DMS153 (cell line): ENCODE results near the gene RAB9A.
"Not testable (repeated sequence)": the region's sequence is repeated elsewhere in the genome, so short reads cannot be mapped to it uniquely, and the experiment has no call there.

Source experiments
- DNase-seq: peaks from one replicate; lab custom pipeline; 2025; lab: John Stamatoyannopoulos, UW

The RAB9A gene, protein sequence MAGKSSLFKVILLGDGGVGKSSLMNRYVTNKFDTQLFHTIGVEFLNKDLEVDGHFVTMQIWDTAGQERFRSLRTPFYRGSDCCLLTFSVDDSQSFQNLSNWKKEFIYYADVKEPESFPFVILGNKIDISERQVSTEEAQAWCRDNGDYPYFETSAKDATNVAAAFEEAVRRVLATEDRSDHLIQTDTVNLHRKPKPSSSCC

DNA sequence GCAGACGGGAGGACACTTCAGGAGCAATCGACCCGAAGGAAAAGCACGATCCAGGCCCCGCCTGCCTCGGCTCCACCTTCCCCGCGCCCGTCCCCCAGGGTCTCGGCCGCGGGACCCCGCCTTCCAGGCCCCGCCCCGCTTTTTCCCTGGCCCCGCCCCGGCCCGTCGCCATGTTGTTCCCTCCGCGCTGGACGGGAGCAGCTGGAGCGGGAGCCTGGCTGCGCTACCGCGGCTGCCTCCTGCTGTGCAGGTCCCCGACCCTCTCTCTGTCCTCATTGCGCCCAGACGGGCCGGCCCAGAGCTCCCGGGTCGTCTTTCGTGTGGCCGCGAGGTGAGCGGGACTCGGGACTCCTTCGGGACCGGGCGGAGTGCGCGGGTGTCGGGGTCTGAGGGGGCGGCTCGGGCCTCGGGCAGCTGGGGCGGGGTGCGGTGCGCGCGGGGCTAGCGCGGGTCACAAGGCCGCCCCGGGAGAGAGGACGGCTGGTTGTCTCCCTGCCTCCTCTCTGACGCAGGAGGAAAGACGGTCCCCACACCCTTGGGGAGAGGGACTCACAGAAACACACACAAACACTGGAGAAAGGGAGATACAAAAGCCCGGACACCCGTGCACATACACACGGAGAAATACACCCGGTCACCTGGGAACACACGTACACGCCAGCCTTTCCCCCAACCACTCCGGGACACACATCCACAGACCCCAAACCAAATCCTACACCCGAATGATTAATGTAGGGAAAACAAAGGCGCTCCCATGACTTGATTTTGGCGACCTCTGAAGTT lies at the start of gene RAB9A:
RAB9A (plus strand) TSS at position 171 of the 783 bp plus-strand sequence. CDS start 19,619 bp downstream, outside the sequence.
- peak; percentile 21 for DNase-seq

DNA sequence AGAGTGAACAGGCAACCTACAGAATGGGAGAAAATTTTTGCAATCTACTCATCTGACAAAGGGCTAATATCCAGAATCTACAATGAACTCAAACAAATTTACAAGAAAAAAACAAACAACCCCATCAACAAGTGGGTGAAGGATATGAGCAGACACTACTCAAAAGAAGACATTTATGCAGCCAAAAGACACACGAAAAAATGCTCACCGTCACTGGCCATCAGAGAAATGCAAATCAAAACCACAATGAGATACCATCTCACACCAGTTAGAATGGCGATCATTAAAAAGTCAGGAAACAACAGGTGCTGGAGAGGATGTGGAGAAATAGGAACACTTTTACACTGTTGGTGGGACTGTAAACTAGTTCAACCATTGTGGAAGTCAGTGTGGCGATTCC lies 47.2 kb upstream of the RAB9A start:
- DNase-seq: not testable (repeated sequence)

DNA sequence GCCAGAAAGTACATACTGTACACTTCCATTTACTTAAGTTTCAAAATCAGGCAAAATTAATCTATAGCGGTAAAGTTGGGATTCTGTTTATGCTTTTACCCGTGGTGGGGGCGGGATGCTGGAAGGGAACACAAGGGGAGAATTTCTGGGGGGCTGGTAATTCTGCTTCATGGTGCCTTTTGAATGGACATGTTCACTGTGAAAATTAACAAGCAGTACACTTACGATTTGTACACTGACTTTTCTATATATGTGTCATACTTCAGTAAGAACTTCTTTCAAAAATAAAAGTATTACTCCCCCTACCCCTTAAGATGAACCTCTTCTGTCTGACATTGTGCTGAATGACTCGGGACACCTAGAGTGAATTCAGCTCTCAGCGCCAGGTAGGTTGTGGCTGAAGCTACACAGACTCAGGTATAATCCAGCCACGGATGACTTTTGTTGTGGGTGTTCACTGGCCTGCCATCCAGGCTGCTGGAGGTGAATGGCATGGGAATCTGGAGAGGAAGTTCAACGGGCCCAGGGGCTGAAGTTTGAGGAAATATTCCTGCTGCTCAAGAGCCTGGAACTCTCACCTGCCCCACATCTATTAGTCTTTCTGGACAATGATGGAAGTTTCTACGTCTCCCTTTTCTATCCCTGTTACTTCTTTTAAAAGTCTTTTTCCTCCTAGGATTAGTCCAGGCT lies 43.3 kb upstream of the RAB9A start:
- DNase-seq: no peak

DNA sequence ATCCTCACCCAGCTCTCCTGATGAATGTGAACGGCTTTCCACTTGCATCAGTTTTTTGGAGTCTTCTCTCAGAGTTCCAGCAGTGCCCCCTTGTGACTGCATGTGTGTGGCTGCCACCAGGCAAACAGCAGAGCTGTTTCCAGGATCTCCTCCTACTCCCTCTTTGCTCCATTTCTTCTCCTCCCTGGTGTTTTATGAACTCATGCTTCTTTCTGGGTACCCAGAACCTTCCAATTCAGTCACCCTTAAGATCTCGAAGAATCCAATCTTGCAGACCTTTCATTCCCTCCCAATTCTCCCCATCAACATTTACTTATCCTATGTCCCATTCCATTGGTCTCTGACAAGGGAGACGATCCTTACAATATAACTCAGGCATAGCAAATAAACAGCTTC lies 42.8 kb upstream of the RAB9A start:
- peak; percentile 37 for DNase-seq

DNA sequence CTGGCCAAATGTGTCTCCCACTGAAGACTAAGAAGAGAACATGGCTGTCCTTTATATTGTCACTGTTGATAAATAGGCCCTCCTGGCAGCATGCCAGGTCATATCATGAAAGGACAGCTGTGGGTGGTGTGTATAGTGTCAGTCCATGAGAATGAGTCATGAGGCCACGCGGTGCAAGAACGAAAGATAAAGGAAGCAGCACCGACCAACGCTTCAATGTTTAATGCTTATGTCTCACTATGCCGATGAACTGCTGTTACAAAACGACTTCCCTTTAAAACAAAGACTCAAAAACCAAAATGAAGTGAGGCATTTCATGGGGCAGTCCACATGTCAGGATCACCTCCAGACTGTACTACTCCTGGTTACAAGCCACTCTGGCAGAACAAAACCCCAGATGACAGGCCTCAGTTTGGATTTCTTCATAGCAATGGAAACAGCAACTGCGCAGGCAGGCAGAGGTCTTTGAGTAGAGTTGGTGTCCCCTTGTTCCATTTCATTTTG lies 41.2 kb upstream of the RAB9A start:
- peak; percentile 77 for DNase-seq

DNA sequence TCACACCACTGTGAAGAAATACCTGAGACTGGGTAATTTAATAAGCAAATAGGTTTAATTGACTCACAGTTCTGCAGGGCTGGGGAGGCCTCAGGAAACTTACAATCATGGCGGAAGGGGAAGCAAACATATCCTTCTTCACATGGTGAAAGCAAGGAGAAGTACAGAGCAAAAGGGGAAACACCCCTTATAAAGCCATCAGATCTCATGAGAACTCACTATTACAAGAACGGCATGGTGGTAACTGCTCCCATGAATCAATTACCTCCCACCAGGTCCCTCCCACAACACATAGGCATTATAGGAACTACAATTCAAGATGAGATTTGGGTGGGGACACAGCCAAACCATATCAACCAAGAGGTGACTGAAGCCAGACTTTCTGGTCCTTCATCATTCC lies 40.6 kb upstream of the RAB9A start:
- DNase-seq: not testable (repeated sequence)

DNA sequence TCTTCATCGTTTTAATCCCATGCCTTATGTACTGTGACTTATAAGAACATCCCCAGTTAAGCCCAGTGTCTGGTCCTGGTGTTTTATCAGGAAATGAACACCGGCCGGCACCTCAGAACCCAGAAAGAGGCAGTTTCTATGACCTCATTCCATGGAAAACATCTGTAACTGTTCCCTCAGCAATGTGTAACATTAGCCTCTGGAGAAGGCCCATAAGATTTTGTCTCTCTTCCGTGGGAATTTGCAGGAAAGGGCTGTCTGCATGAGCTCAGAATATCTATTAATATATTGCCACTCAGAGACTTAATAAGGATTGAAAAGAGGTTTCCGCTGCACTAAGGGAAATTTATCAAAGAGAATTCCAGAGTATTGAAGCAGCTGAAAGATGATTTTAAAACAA lies 39.1 kb upstream of the RAB9A start:
- DNase-seq: no peak

DNA sequence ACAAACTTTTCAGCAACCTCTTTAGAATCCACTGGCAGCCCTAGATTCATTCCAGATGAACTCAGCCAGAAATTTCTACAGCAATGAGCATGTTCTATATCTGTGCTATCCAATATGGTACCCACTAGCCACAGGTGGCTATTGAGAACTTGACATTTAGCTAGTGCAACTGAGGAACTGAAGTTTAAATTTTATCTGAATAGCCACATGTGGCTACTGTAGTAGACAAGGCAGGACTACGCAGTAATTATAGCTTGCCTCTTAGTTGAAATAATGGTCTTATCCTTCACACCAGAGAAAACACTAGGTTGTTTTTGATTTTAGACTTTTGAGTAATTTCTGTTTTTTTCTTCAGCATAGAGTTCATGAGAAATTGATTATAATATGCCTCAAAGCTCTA lies 38.6 kb upstream of the RAB9A start:
- no peak for DNase-seq

DNA sequence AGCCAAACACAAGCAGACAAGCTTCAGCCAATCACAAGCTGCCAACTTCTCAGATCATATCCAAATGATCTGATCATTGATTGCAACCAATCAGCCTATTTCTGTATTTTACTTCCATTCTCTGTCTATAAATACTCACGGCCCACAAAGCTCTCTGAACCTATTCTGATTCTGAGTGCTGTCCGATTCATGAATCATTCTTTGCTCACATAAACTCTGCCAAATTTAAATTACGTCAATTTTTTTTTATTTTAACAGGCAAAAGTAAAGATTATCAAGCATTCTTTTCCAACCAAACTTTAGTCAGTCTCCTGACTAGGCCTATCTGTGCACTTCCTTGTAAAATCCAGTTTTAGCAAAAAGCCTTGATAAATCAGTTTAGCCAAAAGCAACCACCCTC lies 37.8 kb upstream of the RAB9A start:
- DNase-seq: no peak

DNA sequence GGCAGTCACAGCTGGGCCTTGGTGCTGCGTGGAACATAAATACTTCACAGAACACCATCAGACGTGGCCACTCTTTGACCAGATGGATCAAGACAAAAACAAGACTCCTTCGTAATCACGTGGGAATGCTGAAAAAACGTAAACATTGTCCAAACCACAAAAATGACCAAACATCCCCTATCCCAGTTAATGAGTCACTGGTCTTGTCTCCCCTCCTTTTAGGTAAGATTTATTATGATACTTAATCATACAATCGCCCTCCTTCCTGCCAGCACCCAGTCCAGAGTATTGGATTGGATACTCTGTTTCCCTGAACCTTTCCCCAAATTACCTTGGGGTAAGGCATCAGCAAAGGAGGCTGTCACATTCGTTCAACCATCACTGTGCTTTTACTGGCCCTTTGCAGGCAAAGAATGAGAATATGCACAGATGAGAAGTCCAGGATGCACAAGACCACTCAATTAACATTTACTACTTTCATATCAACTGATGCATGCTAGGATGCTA lies 36.6 kb upstream of the RAB9A start:
- DNase-seq: no peak

DNA sequence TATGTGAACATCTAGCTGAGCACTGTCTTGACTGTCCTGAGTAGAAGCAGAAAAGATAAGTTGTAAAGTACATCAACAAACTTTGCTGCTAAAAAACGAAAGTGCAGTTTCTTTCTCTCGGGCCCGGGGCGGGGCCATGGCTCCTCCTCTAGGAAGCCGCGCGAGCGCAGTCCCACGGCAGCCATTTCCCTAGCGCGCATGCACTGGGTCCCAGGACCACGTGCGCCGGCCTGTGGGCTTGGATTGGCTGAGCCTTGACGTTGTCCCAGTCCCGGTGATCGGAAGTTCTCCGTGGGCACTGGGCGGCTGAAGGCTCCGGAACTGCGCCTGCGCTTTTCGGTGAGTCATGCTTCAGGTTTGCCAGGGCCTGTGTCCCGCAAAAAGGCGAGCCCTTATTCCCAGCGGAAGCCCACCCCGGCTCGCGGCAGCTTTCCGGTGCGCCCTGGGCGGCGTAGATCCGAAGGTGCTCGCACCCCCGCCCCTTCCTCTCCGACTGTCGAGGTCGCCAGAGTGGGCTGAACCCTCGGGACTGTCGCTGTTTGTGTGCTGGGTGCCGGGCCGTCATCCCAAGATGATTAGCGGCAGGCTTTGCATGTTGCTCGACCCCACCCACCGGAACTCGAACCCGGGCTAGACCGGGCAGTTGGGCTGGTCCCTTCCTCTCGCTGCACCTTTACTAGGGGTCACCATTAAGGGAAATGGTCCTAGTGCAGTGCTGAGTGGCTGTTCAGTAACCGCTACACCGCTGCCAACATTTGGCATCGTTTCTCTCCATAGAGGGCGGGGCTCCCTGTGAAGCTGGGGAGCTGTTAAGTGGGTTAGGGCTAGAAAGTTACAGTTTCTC lies 35.9 kb upstream of the RAB9A start, which contains the start of gene TCEANC:
TCEANC (plus strand) TSS at position 292 of the 844 bp plus-strand sequence. CDS start 9,368 bp downstream, outside the sequence.
- DNase-seq: peak; percentile 83

DNA sequence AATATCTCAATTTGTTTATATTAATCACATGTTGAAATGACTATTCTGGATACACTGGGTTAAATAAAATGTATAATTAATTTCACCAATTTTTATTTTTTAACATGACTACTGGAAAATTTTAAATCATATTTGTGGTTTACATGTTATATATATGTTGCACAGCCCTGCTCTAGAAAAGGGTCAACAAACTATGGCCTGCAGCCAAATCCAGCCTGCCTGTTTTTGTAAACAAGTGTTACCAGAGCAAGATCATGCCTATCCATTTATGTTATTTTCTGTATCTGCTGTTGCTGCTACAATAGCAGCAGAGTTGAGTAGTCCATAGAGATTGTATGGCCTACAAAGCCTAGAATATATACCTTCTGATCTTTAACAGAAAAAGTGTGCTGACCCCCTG lies 34.8 kb upstream of the RAB9A start:
- no peak for DNase-seq

DNA sequence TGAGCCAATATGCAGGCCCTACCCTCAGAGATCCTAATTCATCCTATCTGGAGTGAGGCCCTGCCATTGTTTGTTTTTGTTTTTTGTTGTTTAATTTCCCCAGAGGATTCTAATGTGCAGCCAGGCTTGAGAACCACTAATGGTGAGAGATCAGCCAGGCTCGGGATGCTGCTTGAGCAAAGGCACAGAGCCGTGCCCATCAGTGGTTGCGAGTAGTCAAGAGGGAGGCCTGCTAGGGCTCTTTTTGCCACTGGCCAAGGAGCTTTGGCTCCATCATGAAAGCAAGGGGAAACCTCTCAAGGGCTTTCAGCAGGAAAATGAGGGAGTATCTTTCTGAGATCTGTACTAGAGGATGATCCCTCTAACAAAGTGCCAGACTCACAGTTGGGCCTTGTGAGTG lies 33.3 kb upstream of the RAB9A start:
- DNase-seq: no peak

DNA sequence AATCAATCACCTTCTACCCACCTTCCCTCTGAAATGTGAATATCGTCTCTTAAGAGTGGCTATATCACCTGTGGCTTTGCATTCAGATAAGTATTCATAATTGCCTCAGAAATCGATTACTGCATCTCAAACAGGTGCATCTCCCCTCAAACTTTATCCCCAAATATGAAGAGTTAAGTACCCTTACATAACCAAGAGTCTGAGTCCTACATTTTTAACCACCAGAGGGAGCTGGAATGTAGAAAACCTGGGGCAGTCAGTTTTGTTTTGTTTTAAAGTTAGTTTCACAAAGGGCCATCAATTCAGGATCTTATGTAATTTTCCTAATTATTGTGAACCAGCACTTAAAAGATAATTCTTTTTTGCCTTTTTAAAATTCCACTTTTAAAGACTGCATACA lies 30.3 kb upstream of the RAB9A start:
- DNase-seq: peak; percentile 0

DNA sequence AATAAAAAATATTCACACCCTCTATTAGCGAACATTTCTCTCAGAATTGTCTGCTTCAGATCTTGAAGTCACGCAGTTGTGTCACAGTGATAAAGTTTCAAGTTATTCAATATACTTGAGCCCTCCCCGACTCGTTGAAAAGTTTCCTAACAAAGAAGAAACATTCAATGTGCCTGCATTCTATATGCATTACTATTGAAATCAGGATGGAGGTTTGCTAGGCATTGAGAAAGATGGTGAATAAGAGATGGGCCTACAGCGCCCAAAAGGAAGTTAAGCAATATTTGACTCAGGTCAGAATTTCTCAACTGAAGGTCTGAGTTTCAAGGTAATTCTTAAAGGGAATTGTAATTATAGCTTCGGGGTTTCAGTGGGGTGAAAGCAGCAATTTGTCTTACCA lies 29.9 kb upstream of the RAB9A start:
- no peak for DNase-seq

DNA sequence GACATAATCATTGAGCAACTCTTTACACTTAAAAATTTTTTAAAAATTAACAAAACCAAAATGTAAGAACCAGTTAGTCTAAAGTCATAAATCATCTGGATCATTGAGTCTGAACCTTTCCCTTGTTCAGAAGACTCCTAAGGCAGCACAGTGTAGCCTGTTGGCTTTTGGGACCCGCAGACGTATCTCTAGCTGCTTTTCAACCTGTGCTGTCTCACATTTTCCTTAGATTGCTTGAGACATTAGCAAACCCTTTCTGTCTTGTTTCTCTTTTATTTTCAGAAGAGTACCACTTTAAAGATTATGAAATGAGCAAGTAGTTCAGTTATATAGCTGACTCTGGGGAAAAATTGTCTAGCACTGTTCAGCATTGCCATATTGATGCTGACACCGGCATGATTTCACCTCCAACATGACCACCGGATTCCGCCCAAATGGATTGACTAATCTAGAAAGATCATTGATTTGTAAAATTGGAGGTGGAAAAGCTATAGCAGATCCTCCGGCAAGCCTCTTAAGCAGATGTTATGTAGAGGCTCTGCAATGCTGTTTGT lies 27.1 kb upstream of the RAB9A start:
- no peak for DNase-seq

DNA sequence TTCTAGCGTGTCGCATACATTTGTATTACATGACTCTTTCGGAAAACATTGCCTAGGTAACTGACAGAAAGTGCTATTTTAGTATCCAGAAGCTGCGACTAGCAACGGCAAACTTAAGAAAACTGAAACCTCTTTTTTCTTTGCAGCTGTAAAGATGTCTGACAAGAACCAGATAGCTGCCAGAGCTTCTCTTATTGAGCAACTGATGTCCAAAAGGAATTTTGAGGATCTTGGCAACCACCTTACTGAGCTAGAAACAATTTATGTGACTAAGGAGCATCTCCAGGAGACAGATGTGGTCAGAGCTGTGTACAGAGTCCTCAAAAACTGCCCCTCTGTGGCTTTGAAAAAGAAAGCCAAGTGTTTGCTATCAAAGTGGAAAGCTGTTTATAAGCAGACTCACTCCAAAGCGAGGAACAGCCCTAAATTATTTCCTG lies 26.6 kb upstream of the RAB9A start:
- no peak for DNase-seq

DNA sequence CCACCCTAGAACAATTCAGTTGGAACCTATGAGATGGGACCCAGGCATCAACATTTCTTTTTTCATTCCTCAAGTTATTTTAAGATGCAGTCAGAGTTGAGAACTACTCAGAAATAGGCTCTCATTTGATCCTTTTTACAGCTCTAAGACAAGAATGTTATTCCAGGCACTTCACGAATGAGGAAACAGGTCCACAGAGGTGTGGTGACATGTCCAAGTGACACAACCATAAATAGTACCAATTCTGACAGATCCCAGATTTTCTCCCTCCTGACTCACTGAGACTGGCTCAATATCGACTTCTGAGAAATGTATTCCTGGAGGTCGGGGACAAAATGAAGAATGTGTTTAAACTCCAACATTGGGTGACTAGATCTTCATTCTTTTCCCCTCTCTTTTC lies 24.9 kb upstream of the RAB9A start:
- DNase-seq: no peak

DNA sequence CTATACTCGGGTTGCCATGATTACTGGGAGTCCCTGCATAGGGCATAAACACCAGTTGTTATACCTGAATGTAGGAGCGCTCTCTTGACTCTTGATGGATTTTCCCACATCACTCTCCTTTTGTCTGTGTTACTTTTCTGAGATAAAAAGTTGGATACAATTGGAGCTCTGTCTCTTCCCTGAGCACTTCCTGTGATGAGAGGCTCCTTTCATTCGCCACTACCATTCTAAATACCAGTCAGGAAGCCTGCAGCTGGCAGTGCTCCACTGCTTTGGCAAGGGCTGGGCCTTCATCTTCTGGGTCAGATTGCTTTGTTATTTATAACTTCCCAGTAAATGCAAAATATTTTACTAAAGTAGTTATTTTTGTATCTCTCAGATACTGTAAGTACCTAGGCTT lies 22.1 kb upstream of the RAB9A start:
- DNase-seq: peak; percentile 0

DNA sequence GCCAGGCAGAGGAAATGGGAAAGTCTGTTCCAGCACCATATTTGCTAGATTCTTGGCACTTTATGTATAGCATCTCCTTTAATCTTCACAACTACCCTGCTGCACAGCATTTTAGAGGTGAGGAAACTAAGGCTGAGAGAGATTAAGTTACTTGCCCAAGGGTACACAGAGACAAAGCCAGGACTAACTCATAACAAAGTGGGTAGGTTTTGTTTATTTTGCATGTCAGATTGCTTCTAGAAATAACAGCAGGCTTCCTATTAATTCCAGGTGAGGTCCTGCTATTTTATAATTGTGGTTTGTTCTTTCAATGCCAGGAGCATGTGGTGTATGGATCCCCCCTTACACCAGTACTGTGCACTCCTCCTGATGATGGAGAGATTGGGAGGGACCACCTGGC lies 21.0 kb upstream of the RAB9A start:
- DNase-seq: no peak

DNA sequence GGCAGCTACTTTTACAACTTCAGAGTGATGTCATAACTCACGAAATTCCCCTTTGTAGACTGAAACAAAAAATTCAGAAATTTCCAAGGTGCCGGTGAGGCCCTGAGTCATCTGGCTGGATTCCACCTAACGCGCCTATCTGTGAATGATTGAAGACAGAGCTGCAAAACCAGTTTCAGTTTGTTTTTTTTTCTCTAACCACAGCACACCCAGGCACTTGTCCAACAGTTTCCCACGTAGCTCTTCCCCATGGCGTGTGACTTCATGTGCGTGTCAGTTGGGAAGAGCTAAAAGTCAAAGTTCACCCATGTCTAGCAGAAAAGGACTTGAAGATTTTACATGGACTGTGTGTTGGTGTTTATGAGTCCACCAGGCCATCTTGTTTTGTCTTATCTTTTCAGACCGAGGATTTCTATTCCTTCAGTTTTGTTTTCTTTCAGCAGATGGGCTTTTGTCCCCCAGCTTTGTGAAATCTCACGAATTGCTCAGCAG lies 19.6 kb upstream of the RAB9A start:
- peak; percentile 54 for DNase-seq
